NCI-H2107 treated with DMSO at 0.1 percent for 48 hours (cell line): ENCODE results near the gene BDH2.

ENCODE experiments used
- DNase-seq: peaks from one replicate; lab custom pipeline; 2025; ENCODE audit not compliant: unreplicated experiment; lab: John Stamatoyannopoulos, UW

BDH2 gene

GRCh38 chr4:103029300-103029699 lies 70.3 kb downstream of the BDH2 start:
- DNase-seq, result no peak
